MCF 10A (cell line): Measurements from ENCODE around the gene AIPL1. TPM values are rescaled to one million over a fixed set of nuclear protein-coding genes. Genes with fewer than 3 reads are reported as not detected.

Experiments used
- BruUV-seq: library from RNA; stranded (reverse); fragments of 400-500 nt; replicated peaks from 2 replicates; lab custom pipeline; 2021; lab: Mats Ljungman, UMichigan
- CTCF ChIA-PET: fragments of 300-600 bp; sonication (Branson Sonifier 250); formaldehyde crosslinking; extraction: SDS; loops from one replicate; lab custom pipeline; 2021; ENCODE audit warnings: antibody characterized with exemption, inconsistent platforms; lab: Yijun Ruan, JAX
- POLR2A ChIA-PET: fragments of 300-600, 350-650 bp; sonication (Branson Sonifier 250); formaldehyde crosslinking; extraction: SDS; loops from one replicate; lab custom pipeline; 2020; ENCODE audit warnings: antibody characterized with exemption, inconsistent platforms; lab: Yijun Ruan, JAX
- DNase-seq: peaks from one replicate; pipeline ENCODE4 v3.0.0-alpha.2; 2018; ENCODE audit not compliant: unreplicated experiment
- H3K27ac Mint-ChIP-seq: one replicate; pipeline ENCODE4 v1.8.0; 2022; ENCODE audit warnings: mild to moderate bottlenecking, low read depth, mixed read lengths; ENCODE audit not compliant: unreplicated experiment
- H3K27me3 Mint-ChIP-seq: one replicate; pipeline ENCODE4 v1.8.0; 2022; ENCODE audit warnings: mixed read lengths; ENCODE audit not compliant: insufficient read depth, unreplicated experiment
- H3K36me3 Mint-ChIP-seq: one replicate; pipeline ENCODE4 v1.8.0; 2022; ENCODE audit warnings: mild to moderate bottlenecking, moderate library complexity, mixed read lengths; ENCODE audit not compliant: insufficient read depth, unreplicated experiment
- H3K4me1 Mint-ChIP-seq: one replicate; pipeline ENCODE4 v1.8.0; 2022; ENCODE audit warnings: mixed read lengths; ENCODE audit not compliant: insufficient read depth, unreplicated experiment
- H3K4me3 Mint-ChIP-seq: one replicate; pipeline ENCODE4 v1.8.0; 2022; ENCODE audit warnings: mild to moderate bottlenecking, moderate library complexity, mixed read lengths; ENCODE audit not compliant: unreplicated experiment
- H3K9me3 Mint-ChIP-seq: one replicate; pipeline ENCODE4 v1.8.0; 2022; ENCODE audit warnings: mixed read lengths; ENCODE audit not compliant: unreplicated experiment
- intact Hi-C: fragments of 100-400 bp; cut with micrococcal nuclease; formaldehyde crosslinking; loops from 2 replicates; pipeline ENCODE4 v1.14.1; 2022
- total RNA-seq: library from RNA; stranded (reverse); gene quantifications from 2 replicates; pipeline ENCODE4 v1.2.3, GENCODE V29; 2022
- TF ChIP-seq, protein P1 (sequence below): fragments of 200-600 bp; IDR thresholded peaks from one replicate; pipeline ENCODE4 v1.8.0; 2022; ENCODE audit warnings: antibody characterized with exemption, mild to moderate bottlenecking; ENCODE audit not compliant: unreplicated experiment

Gene AIPL1
- total RNA-seq, 1 experiment from 2014 or later = not detected

DNA sequence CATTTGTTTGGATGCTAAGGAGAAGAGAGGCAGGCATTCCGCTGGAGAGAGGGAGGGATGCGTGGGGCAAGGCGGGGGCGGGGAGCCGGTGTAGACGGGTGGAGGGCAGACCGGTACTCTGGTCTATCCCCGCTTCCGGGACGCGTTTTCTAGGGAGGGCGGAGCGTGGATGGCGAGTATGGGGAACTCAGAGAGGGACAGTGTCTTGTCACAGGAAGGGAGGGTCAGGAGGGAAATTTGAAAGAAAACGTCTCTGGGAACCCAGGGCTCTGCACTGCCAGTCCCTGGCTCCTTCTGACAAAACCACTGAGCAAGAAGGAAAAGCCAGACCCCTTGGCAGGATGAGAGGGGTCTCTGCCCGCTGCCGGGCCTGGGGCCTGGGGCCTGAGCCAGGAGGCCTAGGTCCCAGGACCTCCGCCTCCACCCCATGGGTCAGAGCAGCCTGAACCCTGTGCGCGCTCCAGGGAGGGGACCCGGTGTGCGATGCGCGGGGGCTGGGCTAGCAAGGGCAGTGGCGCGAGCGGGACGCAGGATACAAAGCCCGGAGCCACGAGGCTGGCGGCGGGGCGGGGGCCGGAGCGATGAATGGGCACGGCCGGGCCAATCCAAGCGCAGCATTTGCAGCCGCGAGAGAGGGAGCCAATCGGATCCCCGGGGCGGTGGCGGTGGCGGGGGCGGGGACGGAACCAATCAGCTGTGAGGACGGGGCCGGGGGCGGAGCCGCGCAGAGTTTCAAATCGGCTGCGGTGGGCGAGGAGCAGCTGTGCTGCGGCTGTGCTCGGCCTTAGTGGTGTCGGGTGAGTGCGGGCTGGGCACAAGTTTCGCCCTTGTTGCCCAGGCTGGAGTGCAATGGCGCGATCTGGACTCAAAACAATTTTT lies 9.0 kb upstream of the AIPL1 start, which contains the start of gene PIMREG:
Gene PIMREG, plus strand, starts transcription at position 764 of the 879 bp plus-strand sequence. CDS start 656 bp downstream, outside the sequence.
- peak within 1 kb of the TSS; percentile 78 for H3K4me3 Mint-ChIP-seq
- intact Hi-C loops = no loop called here
- ChIA-PET CTCF (interaction anchor here (0.7 kb wide), 1 partner anchor 98 kb away, joined by 4 read pairs; no protein-coding TSS in a partner anchor), POLR2A (interaction anchor here (0.6 to 1.3 kb wide), 7 partner anchors 63 to 998 kb away, joined by 3 to 4 read pairs (median 3); partner anchors contain the start of genes DERL2 and MIS12)
- DNase-seq = peak; percentile 95
- BruUV-seq = no TSS peak
- TF ChIP-seq, protein P1, sequence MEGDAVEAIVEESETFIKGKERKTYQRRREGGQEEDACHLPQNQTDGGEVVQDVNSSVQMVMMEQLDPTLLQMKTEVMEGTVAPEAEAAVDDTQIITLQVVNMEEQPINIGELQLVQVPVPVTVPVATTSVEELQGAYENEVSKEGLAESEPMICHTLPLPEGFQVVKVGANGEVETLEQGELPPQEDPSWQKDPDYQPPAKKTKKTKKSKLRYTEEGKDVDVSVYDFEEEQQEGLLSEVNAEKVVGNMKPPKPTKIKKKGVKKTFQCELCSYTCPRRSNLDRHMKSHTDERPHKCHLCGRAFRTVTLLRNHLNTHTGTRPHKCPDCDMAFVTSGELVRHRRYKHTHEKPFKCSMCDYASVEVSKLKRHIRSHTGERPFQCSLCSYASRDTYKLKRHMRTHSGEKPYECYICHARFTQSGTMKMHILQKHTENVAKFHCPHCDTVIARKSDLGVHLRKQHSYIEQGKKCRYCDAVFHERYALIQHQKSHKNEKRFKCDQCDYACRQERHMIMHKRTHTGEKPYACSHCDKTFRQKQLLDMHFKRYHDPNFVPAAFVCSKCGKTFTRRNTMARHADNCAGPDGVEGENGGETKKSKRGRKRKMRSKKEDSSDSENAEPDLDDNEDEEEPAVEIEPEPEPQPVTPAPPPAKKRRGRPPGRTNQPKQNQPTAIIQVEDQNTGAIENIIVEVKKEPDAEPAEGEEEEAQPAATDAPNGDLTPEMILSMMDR = no peak
- H3K27me3 Mint-ChIP-seq = no peaks in the 10 kb centered on the region
- H3K27ac Mint-ChIP-seq = peak within 1 kb of the TSS; percentile 40
- H3K36me3 Mint-ChIP-seq = no peaks in the 10 kb centered on the region
- H3K9me3 Mint-ChIP-seq = no peaks in the 10 kb centered on the region
- H3K4me1 Mint-ChIP-seq = peaks cover 13% of the 10 kb centered on the region

DNA sequence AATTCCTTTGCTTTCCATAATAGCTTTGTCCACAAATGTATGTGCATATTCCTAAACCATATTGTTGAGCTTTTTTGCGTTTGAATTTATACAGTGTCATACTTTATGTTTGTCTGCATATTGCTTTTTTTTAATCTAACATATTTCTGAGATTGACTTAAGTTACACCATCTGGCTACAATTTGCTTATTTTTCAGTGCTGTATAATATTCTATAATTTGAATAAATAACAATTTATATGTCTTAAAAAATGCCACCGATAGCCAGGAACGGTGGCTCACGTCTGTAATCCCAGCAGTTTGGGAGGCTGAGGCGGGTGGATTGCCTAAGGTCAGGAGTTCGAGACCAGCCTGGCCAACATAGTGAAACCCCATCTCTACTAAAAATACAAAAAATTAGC lies 7.9 kb upstream of the AIPL1 start:
- TF ChIP-seq, protein P1 = no peak
- Mint-ChIP-seq H3K4me1 (peaks cover 13% of the 10 kb centered on the region), H3K27ac (no peak overlapping the region), H3K4me3 (peak overlapping the region; percentile 78), H3K9me3 (no peaks in the 10 kb centered on the region), H3K27me3 (no peaks in the 10 kb centered on the region), H3K36me3 (no peaks in the 10 kb centered on the region)
- no TSS peak for BruUV-seq
- intact Hi-C loops = no loop called here
- ChIA-PET CTCF (interaction anchor here (0.6 to 0.7 kb wide), 2 partner anchors 14 to 17 kb away, joined by 3 read pairs; no protein-coding TSS in a partner anchor), POLR2A (no interaction called here)
- DNase-seq = no peak

DNA sequence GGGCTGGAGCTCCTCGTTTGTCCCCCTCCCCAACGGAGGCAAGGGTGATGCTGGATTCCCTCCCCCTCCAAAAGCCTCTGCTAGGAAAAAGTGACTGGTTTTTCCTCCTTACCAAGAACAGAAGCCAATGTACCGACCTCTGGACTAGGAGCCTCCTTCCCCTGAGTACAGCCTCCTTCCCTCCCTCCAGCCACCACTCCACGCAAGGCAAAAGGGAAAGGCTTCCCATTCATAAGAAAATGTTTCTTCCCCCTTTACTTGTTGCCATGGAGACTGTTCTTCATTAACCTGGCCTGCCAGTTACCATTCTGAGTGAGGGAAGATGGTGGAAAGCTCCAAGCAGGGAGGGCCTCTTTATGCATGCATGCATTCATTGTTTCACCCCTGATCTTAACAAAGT lies 5.0 kb upstream of the AIPL1 start:
- TF ChIP-seq, protein P1 = no peak
- peaks cover 12% of the 10 kb centered on the region for H3K27me3 Mint-ChIP-seq
- intact Hi-C loops = loop anchor here (10.0 kb wide), 1 partner anchor 1535 kb away; the partner anchor contains the start of gene CHRNE
- ChIA-PET POLR2A (interaction anchor here (0.7 kb wide), 1 partner anchor 1020 kb away, joined by 3 read pairs; the partner anchor contains the start of genes NUP88 and RPAIN), CTCF (interaction anchor here (0.6 to 0.8 kb wide), 4 partner anchors 9 to 1413 kb away, joined by 3 to 4 read pairs (median 3); no protein-coding TSS in a partner anchor)
- no peak overlapping the region for H3K4me3 Mint-ChIP-seq
- no peak overlapping the region for H3K27ac Mint-ChIP-seq
- no peak for DNase-seq
- BruUV-seq = no TSS peak
- peaks cover 18% of the 10 kb centered on the region for H3K4me1 Mint-ChIP-seq
- no peaks in the 10 kb centered on the region for H3K9me3 Mint-ChIP-seq
- H3K36me3 Mint-ChIP-seq = no peaks in the 10 kb centered on the region

DNA sequence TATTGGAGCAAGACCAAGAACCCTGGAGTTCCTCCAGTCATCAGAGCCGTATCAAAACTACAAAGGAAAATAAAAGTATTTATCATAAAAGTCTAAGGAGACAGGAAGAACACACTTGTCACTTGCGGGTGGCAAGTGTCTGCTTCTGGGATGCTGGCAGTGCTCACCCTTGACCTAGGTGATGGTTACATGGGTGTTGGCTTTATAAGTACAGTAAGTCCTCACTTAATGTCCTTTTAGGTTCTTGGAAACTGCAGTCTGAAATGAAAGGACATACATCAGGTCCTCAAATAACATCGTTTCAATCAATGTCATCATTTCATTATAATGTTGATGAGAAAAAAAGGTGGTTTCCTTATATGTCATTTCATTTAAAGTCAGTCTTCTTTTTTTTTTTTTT lies 3.0 kb upstream of the AIPL1 start:
- TF ChIP-seq, protein P1 = no peak
- Mint-ChIP-seq H3K4me1 (peaks cover 6% of the 10 kb centered on the region), H3K27ac (no peak overlapping the region), H3K27me3 (peaks cover 12% of the 10 kb centered on the region), H3K4me3 (no peak overlapping the region), H3K36me3 (no peaks in the 10 kb centered on the region), H3K9me3 (no peaks in the 10 kb centered on the region)
- POLR2A ChIA-PET = no interaction called here
- no peak for DNase-seq
- no TSS peak for BruUV-seq
- CTCF ChIA-PET = interaction anchor here (0.6 kb wide), 1 partner anchor 273 kb away, joined by 3 read pairs; no protein-coding TSS in a partner anchor
- intact Hi-C loops = loop anchor here (10.0 kb wide), 1 partner anchor 1533 kb away; the partner anchor contains the start of gene CHRNE
